GM23248 (cell line): ENCODE measurements around the gene RPL22.

Experiments
- EZH2 ChIP-seq: fragments of 200-600 bp; sonication (generic); IDR thresholded peaks from 2 replicates; pipeline ENCODE4 v1.6.1; 2018; ENCODE audit warnings: antibody characterized with exemption, mild to moderate bottlenecking; ENCODE audit not compliant: insufficient read depth, poor library complexity, severe bottlenecking
- EZH2phosphoT487 ChIP-seq: fragments of 200-600 bp; sonication (generic); IDR thresholded peaks from 2 replicates; pipeline ENCODE4 v1.6.1; 2018; ENCODE audit warnings: antibody characterized with exemption, moderate library complexity, mild to moderate bottlenecking, low read depth; ENCODE audit not compliant: insufficient read depth

DNA sequence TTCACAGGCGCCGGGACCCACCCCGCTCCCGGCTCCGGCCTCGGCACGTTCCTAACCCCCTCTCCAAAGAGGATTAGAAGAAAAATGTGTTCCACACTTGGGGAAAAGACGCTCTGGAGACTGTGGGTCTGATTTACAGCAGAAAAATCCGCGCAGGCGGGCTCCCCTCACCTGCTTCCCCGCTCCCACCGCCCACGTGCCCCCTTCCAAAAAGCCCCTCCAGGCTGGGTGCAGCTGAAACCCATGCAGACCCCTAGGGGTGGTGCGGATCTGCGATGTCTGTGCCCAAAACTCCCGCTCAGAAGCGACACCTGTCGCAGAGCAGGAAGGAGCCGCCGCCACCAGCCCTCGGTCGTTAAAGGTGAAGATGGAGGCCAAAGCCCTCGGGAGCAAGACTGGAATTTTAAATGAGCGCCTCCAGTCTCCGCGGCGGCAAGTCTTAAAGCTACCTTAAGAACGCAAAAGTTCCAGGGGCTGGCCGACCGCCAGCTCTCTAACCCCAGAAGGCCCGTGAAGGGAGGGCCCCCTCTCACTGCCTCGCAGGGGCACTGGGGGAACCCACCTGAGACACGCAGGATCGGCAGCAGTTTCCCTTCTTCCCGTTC, 18.6 kb downstream of the RPL22 start:
- peak; percentile 88 for TF ChIP-seq EZH2
- TF ChIP-seq EZH2phosphoT487: no peak
